ENCODE data around the gene TTLL8. TPM values are rescaled to one million over a fixed set of nuclear protein-coding genes. Genes with fewer than 3 reads are reported as not detected.

Gene TTLL8
- total RNA-seq, 1 experiment from 2014 or later = not detected

- DNase-seq (ENCODE audit: low read depth, low spot score) = no peak
These were observed 40.0 kb upstream of the TTLL8 start for GRCh38 chr22:50098052-50098451.

More at GRCh38 chr22:50098052-50098451, 40.0 kb upstream of the TTLL8 start:
- H3K4me3 ChIP-seq (replicated peaks in 1 of 2; ENCODE audit: low read depth in 1 of 2, low read length in 2 of 2) = no peak overlapping the region
- no peaks in the 10 kb centered on the region for H3K9me2 ChIP-seq (ENCODE audit: insufficient read depth)
- no peak for ATAC-seq
- ChIA-PET CTCF (no interaction called here), RAD21 (ENCODE audit: low non-redundant PET in 1 of 2, low total read pairs in 2 of 2, uncharacterized antibody in 2 of 2, unreplicated experiment in 2 of 2) (no interaction called here), POLR2A (no interaction called here)
- no peak for TF ChIP-seq SP1 (IDR thresholded peaks at IDR 0.05; ENCODE audit: low read depth)
- no peak for TF ChIP-seq EGR1 (IDR thresholded peaks at IDR 0.05; ENCODE audit: low read depth)
- no peak for TF ChIP-seq ZNF274 (IDR thresholded peaks at IDR 0.05; ENCODE audit: low read depth, low read length)
- no peak for TF ChIP-seq FOSL1 (IDR thresholded peaks at IDR 0.05; ENCODE audit: low read depth)
- no peak for TF ChIP-seq POLR2AphosphoS5 (IDR thresholded peaks at IDR 0.05; ENCODE audit: low read depth, low read length)
- TF ChIP-seq REST (IDR thresholded peaks at IDR 0.05; ENCODE audit: low read depth) = no peak
- TF ChIP-seq ZFX (IDR thresholded peaks at IDR 0.05) = no peak
- TF ChIP-seq, protein P1, sequence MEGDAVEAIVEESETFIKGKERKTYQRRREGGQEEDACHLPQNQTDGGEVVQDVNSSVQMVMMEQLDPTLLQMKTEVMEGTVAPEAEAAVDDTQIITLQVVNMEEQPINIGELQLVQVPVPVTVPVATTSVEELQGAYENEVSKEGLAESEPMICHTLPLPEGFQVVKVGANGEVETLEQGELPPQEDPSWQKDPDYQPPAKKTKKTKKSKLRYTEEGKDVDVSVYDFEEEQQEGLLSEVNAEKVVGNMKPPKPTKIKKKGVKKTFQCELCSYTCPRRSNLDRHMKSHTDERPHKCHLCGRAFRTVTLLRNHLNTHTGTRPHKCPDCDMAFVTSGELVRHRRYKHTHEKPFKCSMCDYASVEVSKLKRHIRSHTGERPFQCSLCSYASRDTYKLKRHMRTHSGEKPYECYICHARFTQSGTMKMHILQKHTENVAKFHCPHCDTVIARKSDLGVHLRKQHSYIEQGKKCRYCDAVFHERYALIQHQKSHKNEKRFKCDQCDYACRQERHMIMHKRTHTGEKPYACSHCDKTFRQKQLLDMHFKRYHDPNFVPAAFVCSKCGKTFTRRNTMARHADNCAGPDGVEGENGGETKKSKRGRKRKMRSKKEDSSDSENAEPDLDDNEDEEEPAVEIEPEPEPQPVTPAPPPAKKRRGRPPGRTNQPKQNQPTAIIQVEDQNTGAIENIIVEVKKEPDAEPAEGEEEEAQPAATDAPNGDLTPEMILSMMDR (IDR thresholded peaks at IDR 0.05 in 2 of 3, conservative IDR thresholded peaks at IDR 0.05 in 1 of 3; ENCODE audit: borderline replicate concordance in 1 of 3, insufficient read depth in 1 of 3, low read depth in 2 of 3, low read length in 2 of 3) = no peak
- TF ChIP-seq MAX (IDR thresholded peaks at IDR 0.05) = no peak
- no peak for TF ChIP-seq EZH2 (IDR thresholded peaks at IDR 0.05)
- TF ChIP-seq ZBTB33 (IDR thresholded peaks at IDR 0.05; ENCODE audit: extremely low read depth, insufficient replicate concordance, low read length) = no peak
- H3K4me2 ChIP-seq (ENCODE audit: low read length) = no peak overlapping the region
- no peaks in the 10 kb centered on the region for H3K79me2 ChIP-seq (ENCODE audit: insufficient read depth, low read length)
- H3K27ac ChIP-seq (ENCODE audit: low read depth, low read length) = no peak overlapping the region
- peaks cover 0 to 3% of the 10 kb centered on the region in 2 experiments; a peak in 1 of 4 replicates for H3K4me1 ChIP-seq (ENCODE audit: control insufficient read depth in 1 of 2, insufficient read depth in 2 of 2, low read length in 2 of 2)
- no peak overlapping the region for H2AFZ ChIP-seq (ENCODE audit: low read depth, low read length, poor library complexity, severe bottlenecking)
- no peaks in the 10 kb centered on the region for H4K20me1 ChIP-seq (ENCODE audit: insufficient read depth)
- H3K27me3 ChIP-seq (ENCODE audit: insufficient read depth, low read length) = no peaks in the 10 kb centered on the region
- intact Hi-C loops (cut with micrococcal nuclease) = no loop called here
- no peaks in the 10 kb centered on the region for H3K9me3 ChIP-seq (ENCODE audit: control insufficient read depth in 1 of 2, insufficient read depth in 1 of 2, low read depth in 1 of 2, low read length in 2 of 2)
- no peak overlapping the region for H3K9ac ChIP-seq (ENCODE audit: low read length)
- H3K36me3 ChIP-seq (ENCODE audit: control insufficient read depth in 1 of 2, insufficient read depth in 2 of 2, low read length in 2 of 2) = no peaks in the 10 kb centered on the region
- BruUV-seq (replicated peaks) = no TSS peak

All from HCT116 (cell line).